ENCODE measurements around the gene FAM83E.
A peak's percentile ranks its signal among the peaks of the same experiment; 100 is the strongest.

The FAM83E gene

DNA sequence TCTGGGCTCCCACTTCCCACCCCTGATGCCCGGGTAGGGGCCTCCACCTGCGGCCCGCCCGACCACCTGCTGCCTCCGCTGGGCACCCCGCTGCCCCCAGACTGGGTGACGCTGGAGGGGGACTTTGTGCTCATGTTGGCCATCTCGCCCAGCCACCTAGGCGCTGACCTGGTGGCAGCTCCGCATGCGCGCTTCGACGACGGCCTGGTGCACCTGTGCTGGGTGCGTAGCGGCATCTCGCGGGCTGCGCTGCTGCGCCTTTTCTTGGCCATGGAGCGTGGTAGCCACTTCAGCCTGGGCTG, 14.4 kb upstream of the FAM83E start:
- no peak for DNase-seq (ENCODE audit: low read depth in 4 of 4, low spot score in 1 of 4)

DNA sequence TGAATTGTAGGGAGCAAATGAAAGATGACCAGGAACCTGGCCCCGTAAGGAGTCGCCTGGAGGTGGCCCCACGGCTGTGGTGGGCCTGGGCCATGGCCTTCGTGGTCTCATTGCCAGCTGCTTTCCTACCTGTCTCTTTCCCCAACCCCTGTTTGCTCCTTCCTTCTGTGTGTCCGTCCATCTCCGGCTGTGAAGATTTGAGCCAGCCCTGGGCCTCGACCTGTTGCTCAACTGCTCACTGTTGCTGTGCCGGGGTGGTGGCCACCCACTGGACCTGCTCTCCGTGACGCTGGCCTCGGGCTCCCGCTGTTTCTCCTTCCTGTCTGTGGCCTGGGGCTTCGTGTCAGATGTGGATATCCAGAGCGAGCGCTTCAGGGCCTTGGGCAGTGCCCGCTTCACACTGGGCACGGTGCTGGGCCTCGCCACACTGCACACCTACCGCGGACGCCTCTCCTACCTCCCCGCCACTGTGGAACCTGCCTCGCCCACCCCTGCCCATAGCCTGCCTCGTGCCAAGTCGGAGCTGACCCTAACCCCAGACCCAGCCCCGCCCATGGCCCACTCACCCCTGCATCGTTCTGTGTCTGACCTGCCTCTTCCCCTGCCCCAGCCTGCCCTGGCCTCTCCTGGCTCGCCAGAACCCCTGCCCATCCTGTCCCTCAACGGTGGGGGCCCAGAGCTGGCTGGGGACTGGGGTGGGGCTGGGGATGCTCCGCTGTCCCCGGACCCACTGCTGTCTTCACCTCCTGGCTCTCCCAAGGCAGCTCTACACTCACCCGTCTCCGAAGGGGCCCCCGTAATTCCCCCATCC, 13.8 kb upstream of the FAM83E start:
- DNase-seq (ENCODE audit: low read depth in 4 of 4, low spot score in 1 of 4): no peak

DNA sequence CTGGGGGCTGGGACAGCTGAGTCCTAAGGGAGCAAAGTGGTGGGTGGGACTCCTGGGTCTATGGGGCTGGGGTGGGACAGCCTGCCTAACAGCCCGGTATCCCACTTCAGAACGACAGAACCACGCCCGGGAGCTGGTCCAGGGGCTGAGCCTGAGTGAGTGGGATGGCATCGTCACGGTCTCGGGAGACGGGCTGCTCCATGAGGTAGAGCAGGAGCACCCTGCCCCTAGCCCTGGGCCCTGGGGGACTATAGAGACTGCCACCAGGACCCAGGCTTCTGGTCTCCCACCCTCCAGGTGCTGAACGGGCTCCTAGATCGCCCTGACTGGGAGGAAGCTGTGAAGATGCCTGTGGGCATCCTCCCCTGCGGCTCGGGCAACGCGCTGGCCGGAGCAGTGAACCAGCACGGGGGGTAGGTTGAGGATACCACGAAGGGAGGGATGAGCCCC, 13.0 kb upstream of the FAM83E start:
- no peak for DNase-seq (ENCODE audit: low read depth in 4 of 4, low spot score in 1 of 4)

DNA sequence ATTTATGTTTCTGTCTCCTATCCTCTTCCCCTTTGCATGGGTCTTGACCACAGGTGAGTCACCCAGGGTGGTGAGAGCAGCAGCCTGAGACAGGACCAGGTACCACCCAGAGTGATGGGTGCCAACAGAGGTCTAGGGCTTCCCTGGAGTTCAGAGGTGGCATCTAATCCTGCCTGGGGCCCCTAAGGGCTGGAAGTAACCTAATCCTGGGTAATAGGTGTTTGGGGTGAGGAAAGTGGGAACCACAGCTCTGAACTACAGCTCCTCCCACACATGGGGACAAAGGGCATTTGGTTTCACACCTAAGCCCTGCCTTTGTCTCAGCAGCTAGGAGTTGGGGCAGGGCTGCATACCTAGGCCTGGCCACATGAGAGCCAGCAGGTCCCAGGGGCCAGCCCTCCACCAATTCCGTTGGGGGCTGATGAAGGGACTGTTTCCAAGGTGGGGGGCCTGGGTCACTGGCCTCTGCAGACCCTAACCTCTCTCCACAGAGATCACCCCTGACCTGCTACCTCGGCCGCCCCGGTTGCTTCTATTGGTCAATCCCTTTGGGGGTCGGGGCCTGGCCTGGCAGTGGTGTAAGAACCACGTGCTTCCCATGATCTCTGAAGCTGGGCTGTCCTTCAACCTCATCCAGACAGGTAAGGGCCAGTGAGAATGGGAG, 12.5 kb upstream of the FAM83E start:
- no peak for DNase-seq (ENCODE audit: low read depth in 4 of 4, low spot score in 1 of 4)

DNA sequence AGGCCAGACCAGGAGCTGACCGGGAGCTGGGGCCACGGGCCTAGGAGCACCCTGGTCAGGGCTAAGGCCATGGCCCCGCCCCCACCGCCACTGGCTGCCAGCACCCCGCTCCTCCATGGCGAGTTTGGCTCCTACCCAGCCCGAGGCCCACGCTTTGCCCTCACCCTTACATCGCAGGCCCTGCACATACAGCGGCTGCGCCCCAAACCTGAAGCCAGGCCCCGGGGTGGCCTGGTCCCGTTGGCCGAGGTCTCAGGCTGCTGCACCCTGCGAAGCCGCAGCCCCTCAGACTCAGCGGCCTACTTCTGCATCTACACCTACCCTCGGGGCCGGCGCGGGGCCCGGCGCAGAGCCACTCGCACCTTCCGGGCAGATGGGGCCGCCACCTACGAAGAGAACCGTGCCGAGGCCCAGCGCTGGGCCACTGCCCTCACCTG, 11.0 kb upstream of the FAM83E start:
- no peak for DNase-seq (ENCODE audit: low read depth in 4 of 4, low spot score in 1 of 4)

DNA sequence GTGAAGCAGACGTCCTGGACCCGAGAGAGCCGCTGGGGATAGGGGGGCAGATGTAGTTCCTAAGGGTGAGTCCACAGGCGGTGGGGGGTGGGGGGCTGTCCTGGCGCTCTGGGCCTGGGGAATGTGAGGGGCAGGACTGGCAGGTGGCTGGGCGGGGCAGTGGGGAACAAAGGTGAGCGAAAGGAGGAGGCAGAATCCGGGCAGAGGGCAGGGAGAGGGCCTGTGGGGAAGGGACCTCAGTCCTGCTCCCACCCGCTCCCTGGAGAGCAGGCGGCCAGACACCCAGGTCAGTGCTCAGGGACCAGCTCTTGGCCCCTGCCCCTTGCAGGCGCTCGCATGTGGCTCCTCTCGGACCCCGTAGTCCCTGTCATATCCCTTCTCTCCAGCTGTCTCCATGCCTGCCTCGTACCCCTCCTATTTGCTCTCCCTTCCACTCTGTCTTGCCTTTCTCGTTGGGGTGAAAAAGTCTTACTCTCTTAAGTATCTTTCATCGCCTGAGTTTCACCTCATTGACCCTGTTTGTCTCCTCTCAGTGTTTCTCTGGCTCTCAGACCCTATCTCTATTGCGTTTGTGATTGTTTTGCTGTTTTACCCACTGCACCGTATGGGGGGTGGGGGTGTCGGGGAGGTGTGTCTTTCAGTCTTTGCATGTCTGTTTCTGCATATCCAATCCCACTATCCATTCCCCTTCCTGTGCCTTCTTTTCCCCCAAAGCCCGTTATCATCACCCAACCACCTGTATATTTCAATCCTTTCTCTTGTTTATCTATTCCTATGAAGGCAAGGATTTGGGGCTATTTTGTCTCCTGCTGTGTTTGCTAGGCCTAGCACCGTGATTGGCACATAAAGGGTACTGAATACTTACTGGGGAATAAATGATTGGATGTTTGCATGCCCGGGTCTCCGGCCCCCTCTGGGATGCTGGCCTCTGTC, 10.2 kb upstream of the FAM83E start:
- no peak for DNase-seq (ENCODE audit: low read depth in 4 of 4, low spot score in 1 of 4)

DNA sequence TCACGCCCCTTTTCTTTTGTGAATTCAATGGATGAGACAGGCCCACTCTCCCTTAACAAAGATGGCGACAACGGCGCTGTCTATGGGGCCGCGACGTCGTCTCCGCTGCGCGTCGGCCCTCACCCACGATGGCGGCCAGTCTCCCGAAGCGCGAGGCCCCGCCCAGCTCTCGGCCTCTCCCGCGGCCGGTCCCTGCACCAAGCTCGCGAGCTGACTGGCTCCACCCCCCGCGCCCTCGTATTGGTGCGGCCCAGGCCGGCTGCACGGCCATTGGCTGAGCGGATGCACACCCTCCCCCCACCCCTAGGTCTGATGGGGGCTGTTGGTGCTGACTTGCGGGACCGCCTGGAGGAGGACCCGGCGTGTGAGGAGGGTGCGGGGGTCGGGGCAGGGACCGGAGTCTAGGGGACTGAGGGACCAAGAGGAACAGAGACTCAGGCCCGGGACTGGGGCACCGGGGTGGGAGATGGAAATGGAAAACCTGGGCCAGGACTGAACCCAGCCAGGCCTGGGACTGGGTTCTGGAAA, 9.3 kb upstream of the FAM83E start:
- peak; percentile 92 to 98 (median 95) for DNase-seq (ENCODE audit: low read depth in 4 of 4, low spot score in 1 of 4)

DNA sequence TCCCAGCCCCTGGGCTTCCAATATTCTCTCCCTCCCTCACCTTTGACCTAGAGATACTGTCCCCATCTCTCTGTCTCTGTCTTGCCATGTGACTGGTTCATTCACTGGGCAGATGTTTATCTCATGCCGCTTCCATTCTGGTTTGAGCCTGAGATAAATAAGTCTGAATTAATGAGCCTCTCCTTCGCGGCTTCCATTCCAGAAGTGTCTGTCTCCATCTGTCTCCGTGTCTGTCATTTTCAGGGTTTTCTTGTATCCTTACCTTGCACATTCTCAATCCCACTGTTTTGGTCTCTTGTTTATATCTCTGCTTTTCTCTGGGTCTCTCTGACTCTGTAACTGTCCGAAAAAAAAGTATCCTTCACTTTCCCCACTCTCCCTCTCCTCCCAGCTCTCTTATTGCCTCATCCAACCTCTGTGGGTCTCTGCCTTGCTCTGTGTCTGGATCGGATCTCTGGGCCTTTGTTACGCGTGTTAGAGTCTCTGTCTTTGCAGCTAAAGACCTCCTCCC, 8.7 kb upstream of the FAM83E start:
- DNase-seq (ENCODE audit: low read depth in 4 of 4, low spot score in 1 of 4): no peak

DNA sequence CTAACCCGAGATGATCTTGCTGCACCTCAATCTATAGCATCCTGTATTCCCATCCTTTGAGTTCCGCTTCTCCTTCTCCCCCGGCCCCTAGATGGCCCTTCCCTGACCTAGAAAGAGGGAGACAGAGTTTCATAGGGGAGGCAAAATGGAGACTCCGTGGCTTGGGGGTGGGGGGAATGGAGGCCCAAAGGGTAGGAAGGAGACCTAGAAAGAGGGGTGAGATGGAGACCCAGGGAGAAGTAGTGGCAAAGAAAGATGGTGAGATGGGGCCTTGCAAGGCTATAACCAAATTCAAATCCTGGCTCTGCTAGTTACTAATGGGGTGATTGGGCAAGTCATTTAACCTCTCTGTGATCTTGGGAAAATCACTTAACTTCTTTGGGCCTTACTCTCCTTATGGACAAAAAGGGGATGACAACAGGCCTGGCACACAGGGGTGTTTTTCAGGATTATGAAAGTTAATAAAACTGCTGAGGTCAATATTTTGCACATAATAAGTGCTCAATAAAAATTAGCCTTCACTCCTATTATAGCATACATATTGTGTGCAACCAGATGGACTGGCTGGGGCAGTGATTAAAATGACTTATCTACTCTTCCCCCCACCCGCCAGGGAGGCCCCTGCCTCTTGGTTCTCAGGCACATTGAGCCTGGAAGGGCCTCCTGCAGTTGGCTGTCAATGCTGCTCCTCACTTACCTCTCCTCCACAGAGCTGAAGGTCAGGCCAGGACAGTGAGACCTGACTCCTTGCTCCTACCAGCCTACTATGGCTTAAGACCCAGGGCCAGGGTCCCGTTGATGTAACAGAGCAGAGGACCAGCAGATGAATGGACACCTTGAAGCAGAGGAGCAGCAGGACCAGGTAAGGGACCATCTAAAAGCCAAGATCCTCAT, 5.1 kb upstream of the FAM83E start:
- DNase-seq (ENCODE audit: low read depth in 4 of 4, low spot score in 1 of 4): no peak

DNA sequence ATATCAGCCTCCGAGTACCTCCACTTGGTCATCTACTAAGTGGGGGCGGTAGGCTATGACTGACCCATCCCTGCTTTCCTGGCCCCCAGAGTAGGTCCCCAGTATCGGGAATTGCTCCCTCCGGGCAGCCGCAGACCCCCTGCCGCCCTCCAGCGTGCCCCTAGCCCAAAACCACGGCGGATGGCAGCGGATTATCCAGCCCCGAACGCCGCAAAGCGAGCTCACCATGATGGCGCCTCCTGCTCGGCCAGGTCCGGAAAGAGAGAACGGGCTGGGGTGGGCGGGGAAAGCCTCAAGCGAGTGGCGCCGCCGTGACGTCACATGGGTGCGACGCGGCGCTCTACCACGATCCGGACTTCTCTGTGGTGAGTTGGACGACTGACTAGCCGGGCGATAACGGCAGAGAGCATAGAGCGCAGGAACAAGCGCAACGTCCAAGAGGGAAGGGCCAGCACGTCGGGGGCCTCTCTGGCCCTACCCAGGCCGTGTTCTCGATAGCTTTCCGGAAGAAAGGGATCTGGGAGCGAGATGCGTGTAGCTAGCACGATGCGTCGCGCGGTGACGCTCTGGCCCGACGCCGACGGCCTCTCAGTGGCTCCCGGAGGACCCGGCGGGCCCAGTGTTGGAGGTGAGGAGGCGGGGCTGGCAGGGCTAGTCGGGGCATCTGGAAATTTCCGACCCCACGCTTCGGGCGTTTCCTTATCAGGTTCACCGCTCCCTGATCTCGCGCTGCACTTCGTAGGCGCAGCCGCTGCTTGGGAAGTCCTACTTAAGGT, 4.2 kb upstream of the FAM83E start, which contains the start of the genes RPL18 and SPHK2:
RPL18 (minus strand) TSS at position 263 of the 776 bp plus-strand sequence; CDS start at position 228, 35 bp downstream.
SPHK2 (plus strand) TSS at position 591 of the 776 bp plus-strand sequence. CDS start 1,009 bp downstream, outside the sequence.
- peak; percentile 86 to 94 (median 91) for DNase-seq (ENCODE audit: low read depth in 4 of 4, low spot score in 1 of 4)

DNA sequence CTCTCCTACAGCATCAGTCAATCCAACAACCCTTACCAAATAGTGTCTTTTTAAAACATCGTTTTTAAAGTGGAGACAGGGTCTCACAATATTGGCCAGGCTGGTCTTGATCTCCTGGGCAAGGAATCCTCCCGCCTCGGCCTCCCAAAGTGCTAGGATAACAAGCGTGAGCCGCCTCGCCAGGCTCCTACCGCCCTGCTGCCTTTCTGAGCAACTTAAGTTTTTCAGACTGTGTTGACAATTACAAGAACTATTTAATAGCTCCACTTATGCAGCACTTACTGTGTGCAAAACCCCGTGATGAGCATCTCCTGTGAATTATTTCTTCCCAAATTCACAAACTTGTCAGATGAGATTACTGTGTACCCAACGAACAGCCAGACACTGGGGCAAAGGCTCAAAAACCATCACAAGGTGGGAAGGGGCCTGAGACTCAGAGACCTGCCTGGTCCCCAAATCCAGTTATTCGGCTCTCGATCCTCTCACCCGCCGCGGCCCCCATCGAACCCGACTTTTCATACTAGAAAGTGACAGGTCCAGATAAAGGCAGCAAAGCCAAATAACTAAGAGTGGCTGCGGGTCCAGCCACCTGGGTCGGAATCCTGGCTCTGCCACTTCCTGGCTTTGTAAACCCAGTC, 3.5 kb upstream of the FAM83E start:
- no peak for DNase-seq (ENCODE audit: low read depth in 4 of 4, low spot score in 1 of 4)

DNA sequence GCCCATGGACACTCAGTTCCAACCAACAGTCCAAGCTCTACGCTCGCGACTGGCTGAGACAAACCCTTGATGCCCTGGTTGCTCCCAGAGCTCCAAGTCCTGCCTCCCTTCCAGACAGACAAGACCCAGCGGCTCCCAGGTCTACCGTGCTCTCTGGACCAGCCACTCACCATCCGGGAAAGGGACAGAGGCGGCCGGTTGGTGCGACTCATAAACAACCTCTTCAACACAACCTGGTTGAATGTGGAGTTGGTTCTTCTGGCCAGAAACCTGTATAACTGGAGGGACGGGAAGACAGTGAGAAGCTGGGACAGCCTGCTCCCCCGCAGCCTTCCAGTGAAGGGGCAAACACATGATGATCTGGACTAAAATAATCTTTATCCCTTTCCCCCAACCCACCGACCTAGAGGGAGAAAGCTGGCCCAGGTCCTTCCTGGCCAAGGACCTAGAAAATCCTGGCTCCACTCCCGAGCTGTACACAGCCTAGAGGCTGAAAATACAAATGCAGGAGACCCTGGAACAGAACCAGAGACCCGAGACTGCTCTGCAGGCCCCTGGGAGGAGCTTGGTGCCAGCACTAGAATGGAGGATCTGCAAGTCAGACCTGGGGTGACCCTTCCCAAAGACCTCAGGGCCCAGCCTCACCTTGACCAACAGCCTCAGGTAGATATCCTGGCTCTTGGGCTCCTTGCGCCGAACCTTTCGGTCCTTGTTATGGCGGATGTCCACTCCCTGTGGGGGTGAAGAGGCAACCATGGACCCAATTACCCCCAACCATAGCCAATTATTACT, 2.5 kb upstream of the FAM83E start:
- DNase-seq (ENCODE audit: low read depth in 4 of 4, low spot score in 1 of 4): no peak

DNA sequence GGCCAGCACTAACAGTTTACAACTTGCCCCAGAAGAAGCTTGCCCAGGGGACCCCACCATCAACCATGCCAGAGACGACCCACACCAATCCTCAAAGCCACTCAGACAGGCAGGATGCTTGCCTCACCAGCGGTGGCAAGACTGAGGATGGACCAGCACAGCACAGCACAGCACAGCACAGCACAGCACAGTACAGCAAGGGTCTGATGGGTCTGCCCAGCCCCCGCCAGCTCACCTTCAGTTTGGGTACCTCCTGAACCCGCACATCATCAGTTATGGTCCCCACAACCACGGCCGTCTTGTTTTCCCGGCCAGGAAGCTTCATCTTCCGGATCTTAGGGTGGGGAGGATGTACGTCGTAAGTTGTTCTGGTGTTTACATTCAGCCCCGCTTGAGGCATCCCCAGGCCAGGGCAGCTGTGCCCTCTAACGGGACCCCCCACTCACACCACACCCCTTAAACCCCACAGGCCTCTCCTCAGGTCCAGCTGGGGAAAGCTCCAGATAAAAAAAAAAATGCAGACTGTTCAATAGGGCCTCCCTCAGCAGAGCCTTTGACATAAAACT, 1.7 kb upstream of the FAM83E start:
- no peak for DNase-seq (ENCODE audit: low read depth in 4 of 4, low spot score in 1 of 4)

DNA sequence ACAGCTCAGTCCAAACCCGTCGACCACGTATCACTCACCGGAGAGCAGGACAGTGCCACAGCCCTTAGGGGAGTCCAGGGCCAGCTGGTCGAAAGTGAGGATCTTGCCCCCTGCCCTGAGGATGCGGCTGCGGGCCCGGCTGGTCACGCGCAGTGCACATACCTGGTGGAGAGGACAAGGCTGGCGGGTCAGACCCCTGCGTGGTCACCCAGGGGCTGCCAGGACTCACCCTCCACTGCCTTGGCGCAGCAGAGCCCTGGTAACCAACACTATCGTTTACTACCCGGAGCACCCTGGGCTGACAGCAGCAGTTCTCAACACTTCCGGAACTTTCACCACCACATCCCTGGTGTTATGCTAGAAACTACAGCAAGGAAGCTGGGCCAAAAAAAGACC, 1.2 kb upstream of the FAM83E start:
- no peak for DNase-seq (ENCODE audit: low read depth in 4 of 4, low spot score in 1 of 4)

DNA sequence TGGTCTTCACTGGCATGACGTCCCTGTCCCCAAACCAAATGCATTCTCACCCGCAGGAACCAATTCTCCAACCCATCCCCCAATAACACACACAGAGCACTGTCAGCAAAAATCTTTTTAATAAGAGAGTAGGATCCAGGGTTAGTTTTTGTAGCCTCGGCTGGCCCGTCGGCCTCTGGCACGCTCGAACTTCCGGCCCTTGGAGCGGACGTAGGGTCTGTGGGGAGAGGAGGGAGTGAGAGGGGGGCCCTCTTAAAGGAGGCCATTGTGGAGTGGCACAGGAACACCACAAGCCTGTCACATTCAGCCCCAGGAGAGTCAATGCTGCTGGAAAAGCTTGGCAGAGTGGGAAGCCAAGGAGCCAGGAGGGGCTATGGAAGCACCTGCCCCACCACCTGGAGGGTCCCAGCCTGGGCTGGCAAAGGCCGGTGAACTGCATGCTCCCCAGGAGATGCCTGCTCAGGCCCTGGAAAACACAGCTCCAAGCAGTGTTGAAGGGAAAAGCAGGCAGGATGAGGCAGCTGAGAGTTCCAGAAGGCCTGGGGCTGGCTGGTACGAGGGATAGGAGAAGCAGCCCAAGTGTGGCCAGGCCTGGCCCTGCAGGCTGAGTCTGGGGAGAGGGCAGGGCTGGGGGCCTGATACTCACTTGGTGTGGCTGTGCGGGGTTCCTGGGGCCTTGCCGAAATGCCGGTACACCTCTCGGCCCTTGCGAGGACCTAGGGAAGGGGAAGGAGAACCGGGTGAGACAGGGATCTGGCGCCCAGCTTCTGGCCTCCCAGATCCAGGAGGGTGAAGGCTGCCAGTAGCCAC, 560 bp upstream of the FAM83E start:
- no peak for DNase-seq (ENCODE audit: low read depth in 4 of 4, low spot score in 1 of 4)

DNA sequence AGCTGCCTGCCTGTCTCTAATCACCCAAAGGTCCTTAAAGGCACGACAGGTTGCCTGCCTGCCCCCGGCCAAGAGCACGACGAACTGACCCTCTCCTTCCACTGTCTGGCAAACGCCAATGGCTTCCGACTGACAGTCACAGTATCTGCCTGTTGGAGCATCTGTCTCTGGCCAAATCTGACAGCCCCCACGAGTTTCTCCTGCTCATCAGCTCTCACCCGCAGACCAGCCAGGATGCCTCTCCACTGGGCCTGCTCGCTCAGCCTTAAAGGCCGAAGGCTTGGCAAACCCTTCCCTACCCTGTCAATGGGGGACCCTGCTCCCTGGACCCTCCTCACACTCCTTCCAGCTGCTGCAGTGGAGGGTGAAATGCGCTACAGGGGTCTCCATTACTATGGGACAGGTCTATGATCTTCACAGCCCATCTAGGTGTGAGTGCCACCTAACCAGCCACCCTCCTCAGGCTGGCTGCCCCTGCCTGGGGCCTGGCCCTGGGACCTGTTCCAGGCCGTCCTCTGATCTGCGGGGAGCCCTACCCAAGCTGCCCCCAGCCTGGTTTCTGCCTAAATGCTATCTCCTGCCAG, 932 bp downstream of the FAM83E start:
- no peak for DNase-seq (ENCODE audit: low read depth in 4 of 4, low spot score in 1 of 4)

Measured in stimulated activated CD4-positive, alpha-beta T cell treated with anti-CD3 and anti-CD28 coated beads, Interleukin-1b, Interleukin-23, amount 100 ng/mL, for 24 hours (primary cell).